GM12873 (cell line): ENCODE data around the gene CREM.

ENCODE experiments used
- TF ChIP-seq, protein P1 (sequence below): IDR thresholded peaks from 2 replicates; pipeline ENCODE4 v1.5.1; 2012; ENCODE audit warnings: low read depth, mild to moderate bottlenecking, moderate library complexity, low read length, control low read depth; ENCODE audit not compliant: insufficient read depth; ENCODE audit errors: missing control alignments

The CREM gene

DNA sequence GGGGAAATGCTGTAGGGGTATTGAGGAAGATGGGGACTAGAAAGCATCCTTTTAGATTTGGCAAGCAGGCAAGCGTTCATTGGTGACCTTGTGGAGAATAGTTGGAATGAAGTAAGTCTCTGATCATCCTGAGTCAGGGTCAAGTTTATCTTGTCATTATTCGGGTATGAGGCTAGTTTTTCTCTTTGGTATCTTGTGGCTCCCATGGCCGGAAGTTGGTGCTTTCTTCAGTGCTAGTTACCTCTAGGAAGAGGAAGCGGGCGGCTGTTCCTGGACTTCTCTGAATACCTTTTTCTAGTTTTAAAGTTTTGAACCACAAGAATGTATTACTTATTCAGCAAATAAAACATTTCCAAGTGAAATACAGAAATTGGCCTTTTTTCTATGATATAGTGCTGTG, 9.2 kb downstream of the CREM start:
- TF ChIP-seq, protein P1, sequence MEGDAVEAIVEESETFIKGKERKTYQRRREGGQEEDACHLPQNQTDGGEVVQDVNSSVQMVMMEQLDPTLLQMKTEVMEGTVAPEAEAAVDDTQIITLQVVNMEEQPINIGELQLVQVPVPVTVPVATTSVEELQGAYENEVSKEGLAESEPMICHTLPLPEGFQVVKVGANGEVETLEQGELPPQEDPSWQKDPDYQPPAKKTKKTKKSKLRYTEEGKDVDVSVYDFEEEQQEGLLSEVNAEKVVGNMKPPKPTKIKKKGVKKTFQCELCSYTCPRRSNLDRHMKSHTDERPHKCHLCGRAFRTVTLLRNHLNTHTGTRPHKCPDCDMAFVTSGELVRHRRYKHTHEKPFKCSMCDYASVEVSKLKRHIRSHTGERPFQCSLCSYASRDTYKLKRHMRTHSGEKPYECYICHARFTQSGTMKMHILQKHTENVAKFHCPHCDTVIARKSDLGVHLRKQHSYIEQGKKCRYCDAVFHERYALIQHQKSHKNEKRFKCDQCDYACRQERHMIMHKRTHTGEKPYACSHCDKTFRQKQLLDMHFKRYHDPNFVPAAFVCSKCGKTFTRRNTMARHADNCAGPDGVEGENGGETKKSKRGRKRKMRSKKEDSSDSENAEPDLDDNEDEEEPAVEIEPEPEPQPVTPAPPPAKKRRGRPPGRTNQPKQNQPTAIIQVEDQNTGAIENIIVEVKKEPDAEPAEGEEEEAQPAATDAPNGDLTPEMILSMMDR = no peak

DNA sequence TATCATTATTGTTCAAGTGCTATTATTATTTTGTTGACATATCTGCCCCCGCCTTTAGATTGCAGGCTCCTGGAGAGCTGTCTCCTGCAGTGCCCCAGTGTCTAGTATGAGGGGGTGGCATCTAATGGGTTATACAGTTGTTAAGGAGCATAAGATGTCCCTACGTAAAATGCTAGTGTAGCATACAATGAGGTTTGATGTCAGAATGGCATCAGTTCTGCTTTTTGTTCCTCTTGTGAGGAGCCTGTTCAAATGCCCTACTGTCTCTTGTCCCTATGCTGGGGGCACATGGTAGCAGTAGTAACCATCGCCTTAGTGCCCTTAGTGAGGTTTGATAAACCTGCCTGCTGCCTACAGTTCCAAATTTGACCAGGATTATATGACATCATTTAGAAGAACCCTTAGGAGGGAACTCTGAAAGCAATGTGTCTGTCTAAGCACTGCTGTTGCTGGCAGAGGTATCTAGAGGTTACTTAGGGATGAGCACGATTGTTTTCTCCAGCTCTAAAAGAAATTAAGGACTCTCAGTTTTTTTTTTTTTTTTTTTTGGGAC, 9.7 kb downstream of the CREM start:
- TF ChIP-seq, protein P1 = no peak

DNA sequence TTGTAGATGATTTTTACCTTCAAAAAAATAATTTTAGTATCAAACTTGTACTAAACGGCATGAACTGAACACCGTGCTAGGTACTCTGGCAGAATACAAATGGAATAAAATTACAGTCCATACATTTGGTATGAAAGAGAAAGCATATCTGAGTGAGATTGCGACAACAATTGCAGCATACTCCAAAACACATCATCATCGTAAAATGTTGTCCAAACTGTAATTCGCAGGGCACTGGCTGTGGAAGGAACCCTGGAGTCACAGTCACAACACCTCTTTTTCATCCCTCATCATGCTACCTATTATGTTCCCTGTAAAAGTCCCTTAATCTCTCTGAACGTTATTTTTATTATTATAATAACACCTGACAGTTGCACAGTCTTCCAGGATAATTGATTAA, 13.5 kb downstream of the CREM start:
- TF ChIP-seq, protein P1 = no peak

DNA sequence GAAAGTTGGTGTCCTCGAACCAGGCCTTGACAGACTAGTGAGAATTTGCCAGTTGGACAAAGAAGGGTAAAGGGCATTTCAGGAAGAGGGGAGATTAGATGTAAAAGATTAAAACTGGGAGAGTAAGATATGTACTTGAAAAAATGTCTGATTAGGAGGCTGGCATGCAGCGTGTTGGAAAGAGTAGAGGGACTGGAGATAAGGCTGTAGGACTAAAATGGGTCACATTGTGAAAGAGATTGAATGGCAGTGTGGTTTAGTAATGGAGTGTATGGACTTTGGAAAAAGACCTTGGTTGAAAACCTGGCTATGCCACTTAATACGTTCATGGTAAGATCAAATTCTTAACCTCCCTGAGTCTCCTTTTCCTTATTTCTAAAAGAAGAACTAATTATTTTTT, 14.1 kb downstream of the CREM start:
- TF ChIP-seq, protein P1 = no peak

DNA sequence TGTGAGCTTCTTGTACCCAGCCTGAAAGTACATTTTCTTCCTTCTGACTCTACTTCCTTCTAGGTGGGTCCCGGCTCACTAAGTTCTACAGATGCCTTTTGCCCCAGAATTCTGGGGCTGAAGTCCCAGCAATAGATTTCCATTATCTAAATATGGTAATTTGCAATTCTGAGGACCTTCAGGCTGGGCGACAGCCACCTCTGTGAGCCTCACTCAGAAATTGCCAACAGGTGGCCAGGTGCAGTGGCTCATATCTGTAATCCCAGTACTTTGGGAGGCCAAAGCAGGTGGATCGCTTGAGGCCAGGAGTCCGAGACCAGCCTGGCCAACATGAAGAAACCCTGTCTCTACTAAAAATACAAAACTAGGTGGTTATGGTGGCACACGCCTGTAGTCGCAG, 23.7 kb downstream of the CREM start:
- TF ChIP-seq, protein P1 = no peak

DNA sequence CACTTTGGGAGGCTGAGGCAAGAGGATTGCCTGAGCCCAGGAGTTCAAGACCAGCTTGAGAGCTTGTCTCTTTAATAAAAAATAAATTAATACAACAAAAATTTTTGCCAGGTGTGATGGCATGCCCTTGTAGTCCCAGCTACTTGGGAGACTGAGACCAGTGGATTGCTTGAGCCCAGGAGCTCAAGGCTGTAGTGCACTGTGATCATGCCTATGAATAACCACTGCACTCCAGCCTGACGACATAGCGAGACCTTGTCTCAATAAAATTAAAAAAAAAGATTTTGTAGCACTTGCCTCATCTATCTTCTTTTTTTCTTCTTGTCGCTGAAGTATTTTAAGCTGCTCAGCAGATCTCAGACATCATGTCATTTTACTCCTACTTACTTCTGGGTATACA, 26.3 kb downstream of the CREM start:
- TF ChIP-seq, protein P1 = no peak

DNA sequence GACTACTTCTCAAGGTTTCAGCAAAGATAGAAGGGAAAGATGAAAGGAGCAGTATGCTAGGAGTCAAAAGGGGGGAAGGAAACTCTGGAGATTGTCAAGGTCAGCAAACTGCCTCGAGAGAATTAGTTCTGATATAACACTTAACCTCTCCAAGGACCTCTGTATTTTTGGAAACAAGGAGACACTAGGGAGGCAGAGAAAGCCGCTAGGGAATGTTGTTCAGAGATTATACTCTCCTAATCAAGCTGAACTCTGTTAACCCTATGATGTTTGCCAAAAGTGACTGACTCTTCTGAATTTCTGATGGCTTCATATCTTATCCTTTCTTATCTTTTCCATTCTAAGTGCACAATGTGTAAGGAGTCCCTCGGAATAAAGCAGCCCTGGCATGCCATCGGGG, 27.1 kb downstream of the CREM start:
- TF ChIP-seq, protein P1 = no peak
